EH (cell line): ENCODE measurements around the gene CHI3L2.

Experiments
- DNase-seq: peaks from one replicate; pipeline ENCODE4 v3.0.0-alpha.2; 2015; ENCODE audit warnings: low read depth

Gene CHI3L2

DNA sequence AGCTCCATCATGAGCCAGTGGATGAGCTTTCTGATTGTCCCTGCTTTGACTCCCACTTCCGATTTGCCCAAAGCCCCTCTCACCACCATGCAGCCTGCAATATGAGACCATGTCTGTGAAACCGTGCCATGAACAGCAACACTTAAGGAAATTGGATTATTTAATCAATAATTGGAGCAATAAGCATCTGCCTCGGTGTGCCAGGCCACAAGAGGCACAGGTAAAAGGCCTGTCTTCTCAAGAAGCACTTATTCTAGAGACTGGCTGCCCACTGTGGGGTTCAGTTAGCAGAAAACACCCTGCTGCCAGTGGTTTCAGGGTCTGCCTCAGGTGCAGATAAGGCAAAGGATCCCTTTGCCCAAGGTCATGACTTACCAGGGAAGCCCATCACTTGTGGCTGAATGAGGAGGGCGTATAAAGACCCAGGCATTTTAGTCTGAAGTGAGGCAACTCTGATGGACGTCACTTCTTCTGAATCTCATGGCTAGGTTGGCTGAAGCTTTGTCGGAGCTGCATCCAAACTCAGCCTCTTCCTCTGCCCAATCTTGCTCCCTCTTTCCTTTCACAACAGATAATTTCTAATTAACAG lies 7.1 kb upstream of the CHI3L2 start:
- no peak for DNase-seq

DNA sequence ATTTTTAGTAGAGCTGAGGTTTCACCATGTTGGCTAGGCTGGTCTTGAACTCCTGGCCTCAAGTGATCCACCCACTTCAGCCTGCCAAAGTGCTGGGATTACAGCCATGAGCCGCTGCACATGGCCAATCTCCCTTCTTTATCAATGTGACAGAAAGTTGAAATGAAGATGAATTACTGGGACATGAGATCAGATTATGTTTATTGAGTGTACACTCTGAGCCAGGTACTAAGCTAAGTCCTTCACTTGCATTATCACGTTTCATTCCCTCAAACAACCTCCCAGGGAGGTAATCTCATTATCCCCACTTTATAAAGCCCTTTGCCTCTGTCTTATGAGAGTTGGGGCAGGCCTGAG lies 6.3 kb upstream of the CHI3L2 start:
- no peak for DNase-seq

DNA sequence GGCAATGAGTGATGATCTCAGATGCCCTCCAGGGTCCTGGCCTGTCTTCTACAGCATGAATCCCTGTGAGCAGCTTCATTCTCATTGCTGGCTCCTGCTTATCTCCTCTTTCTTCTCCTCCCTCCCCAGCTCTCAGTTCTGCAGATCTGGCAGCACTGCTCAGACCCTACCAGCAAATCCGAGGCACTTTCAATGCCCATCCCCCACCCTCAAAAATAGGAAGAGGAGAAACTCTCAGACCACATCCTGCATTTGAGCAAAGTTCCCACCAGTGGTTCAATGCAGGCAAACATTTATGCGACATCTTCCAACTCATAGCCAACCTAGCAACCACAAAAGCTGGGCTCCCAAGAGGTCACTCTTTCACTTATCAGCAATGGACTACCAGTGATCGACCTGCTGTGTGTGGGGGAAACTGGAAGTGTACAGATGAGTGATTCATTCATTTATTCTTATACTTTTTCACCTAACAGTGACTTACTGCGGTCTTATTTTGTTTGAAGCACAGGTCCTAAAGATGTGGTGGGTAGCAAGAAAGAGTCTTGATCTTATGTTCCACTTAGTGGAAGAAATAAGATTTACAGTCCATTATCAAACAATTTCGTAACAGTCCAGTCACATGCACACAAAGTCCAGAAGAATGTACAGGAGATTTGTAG lies 5.8 kb upstream of the CHI3L2 start:
- peak; percentile 42 for DNase-seq

DNA sequence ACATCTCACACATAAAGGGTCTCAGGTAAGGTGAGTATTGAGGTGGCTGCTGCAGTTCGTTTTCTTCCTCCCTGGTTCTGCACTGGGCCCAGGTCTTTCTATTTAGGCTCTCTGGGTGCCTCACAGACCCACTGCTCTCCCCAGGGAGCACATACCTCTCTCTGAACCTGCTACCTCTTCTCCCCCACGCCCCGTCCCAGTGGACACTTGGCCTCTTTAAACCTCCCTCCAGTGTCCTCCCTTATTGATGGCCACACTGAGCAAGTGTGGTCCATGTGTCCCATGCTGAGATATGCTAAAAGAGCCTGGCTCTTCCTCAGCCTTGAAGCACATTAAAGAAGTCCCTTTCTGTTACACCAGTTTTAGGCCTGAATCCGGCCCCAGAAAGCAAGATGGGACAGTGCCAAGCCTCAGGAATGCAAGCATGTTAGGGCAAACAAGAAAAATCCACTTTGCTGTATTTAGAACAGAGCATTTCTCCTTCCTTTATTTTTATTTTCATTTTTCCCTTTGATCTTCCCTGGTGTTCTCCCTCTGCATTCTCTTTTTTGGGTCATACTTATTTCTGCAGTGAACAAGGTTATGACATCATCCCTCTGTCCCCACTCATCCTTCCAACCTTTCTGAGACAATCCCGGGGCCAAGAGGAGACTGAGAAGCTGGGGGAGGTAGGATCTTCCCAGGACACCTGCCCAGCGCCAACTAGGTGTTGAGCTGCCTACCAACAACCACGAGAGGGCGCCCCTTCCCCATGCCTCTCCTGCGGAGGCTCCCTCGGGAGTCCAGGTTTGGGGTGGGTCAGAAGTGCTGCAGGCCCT lies 5.0 kb upstream of the CHI3L2 start:
- peak; percentile 69 for DNase-seq

DNA sequence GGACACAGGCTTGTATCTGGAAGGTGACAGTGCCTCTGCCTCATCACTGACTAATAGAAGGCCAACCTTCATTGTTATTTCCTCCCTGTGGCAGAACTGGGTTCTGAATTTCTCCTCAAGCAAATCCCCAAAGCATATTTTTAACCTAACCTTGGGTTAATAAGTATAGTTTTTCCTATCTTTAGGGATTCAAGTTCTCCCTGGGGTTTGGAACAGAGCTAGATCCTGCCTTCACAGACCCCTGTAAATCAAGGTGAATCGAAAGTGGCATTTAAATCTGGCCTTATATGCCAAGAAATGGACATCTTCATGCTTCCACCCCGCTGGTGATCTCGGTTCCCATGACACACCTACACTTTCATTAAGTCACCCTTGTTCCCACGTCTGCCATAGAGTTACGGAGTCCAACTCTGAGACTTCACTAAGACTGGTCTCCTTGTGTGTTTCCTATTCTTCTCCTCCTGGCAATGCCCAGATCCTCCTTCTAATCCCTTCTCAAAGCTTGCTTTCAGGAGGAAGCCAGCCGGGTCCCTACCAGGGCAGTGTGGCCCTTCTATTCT lies 4.3 kb upstream of the CHI3L2 start:
- DNase-seq: no peak

DNA sequence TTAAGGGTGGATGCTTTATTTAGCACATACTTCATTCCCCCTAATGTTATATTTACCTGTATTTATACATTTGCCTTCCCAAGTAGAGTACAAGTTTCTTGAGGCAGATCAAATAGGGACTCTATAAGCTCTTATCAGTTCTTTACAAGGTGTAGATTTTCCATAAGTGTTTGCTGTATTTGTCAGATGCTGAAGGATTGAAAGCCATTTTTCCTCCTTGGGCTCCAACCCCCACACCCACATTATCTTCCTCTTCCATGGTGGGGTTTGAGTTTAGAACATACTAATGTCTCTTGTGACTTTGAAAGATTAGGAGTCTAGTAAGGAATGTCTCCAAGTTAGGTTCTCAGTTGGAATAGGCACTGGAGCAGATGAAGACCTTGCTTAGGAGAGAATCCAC lies 2.4 kb upstream of the CHI3L2 start:
- DNase-seq: no peak

DNA sequence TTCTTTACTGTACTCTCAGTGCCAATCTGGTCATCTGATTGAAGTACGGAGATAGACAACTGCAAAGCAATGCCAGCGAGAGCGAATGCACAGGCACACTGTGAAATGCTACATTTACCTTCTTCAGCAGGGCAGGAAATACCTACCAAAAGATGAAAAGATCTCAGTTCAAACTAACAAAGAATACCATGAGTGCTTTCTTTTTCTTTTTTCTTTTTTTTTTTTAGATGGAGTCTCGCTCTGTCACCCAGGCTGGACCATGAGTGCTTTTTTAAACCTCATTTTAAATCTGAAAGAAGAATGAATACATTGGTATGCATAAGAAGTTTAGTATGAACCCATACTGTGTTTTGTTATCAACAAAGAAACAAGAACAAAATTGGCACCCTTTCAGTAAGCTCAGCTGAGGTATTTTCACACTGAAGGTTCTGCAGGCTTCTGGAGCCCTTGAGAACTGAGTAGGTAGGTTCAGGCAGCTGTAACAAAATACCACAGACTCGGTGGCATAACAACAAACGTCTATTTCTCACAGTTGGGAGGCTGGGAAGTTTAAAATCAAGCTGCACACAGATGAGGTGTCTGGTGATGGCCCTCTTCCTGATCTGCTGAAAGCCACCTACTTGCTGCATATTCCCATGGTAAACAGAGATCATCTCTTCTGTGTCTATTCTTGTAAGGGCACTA lies 1.7 kb upstream of the CHI3L2 start:
- DNase-seq: no peak

DNA sequence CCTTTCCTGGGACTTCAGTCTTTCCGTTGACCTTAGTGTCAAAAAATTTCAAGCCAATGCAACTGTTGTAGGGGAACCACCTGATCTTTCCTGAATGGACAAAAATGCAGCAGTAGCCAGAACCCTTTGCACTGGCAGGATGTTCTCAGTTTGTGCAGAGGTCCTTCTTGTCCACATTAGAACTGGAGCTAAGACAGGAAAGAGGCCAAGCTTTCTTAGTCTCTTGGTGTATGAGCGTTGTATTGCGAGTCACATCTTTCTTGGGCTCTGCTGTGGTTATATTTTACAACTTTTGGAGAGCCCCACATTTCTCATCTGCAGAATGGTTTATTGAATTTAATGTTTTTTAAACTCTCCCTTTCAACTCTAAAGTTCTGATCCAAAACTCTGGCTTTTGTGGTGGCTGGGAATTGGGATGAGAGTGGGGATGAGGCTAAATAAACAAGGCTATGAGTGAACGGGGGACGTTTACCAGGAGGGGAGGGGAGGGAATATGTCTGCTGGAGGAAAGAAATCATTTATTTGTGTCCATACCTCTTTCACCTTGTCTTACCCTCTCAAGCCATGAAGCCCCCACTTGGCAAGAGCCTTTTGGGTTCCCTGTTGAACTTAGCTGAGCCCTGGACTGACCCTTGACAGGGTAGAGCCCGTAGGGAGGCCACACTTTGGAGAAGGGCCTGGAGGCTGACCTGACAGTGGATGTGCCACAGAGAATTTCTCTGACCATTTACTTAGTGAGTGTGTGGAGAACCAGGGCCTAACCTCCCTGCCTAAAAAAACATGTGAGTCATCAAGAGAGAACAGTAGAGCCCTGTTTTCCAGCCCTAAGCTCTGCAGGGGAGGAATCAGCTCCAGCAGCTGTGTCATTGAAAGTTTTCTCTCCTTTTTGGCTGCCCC lies 586 bp downstream of the CHI3L2 start:
- peak; percentile 92 for DNase-seq

DNA sequence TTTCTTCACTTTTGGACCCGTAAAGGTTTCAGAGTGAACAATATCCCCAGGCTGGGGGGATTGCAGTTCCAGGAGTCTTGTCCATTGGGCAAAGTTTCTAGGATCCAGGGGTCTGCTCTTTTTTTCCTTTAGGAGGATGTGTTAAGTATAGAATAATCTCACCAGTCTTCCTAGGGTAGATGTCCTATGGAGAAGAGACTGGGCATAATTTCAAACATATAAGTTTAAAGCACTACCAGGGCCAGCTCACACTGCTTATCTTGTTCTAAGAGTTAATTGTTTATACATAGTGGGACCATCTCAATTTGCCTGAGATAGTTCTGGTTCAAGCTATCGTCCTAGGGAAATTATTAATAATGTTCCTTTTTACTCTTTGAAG lies 1.2 kb downstream of the CHI3L2 start:
- no peak for DNase-seq

DNA sequence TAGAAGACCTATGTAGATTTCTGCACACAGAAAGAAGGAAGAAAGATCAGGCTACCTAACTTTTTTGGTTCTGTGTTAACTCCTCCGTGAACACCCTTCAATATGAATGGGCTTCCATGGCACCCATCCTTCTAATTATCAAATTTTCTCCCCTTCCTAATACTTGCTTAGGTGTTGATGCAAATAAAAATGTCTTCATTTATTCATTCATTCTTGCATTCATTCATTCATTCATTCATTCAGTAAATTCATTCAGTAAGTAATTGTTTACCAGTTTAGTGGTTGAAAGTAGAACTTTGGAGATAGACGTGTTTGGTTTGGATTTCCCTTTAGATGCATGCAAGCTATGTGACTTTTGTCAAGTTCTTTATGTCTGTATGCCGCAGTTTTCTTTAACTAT lies 4.6 kb downstream of the CHI3L2 start:
- DNase-seq: no peak

DNA sequence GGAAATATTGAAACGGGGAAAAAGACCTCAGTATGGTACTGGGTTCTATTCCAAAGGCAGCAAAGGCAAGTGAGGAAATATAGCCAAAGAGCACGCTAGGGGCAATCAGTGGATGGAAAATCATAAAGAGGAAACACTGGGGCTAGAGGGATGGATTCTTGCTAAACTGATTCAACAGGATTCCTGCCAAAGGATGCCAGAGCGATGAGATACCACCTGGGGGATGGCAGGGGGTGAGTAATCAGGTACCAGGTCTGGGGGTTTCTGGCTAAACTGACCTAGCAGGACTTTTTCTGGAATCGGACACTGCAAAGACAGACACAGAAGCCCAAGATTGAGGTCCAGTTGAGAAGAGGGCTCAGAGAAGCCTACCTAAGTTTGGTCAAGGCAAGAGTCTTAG lies 6.7 kb downstream of the CHI3L2 start:
- peak; percentile 29 for DNase-seq

DNA sequence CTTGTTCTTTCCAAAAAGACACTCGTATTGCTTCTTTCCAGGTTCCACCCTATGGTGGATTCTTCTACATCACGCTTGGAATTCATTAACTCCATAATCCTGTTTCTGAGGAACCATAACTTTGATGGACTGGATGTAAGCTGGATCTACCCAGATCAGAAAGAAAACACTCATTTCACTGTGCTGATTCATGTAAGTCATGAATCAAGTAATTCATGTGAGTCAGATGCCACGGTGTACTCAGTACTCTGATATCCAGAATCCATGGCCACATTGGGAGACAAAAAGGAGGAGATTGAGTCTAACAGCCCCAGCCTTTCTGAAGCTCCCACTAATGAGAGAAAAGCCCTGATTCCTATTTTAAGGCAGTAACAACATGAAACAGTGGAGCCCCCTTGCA lies 7.4 kb downstream of the CHI3L2 start:
- peak; percentile 61 for DNase-seq

DNA sequence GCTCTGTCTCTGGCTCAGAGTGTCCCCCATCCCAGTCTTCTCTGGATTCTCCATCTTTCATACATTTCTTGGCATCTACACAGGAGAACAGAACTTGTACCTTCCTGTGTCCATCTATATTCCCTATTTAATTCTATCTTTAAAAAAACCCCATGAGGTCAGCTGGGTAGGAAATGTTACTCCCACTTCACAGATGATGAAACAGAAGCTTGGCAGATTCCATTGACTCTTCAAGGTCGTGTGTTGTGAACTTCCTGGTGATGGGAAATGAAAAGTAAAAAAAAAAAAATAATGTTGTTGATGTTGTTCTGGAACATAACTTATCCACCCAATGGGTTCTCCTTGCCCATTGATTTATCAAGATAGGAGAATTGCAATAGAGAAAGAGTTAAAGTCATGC lies 8.9 kb downstream of the CHI3L2 start:
- no peak for DNase-seq

DNA sequence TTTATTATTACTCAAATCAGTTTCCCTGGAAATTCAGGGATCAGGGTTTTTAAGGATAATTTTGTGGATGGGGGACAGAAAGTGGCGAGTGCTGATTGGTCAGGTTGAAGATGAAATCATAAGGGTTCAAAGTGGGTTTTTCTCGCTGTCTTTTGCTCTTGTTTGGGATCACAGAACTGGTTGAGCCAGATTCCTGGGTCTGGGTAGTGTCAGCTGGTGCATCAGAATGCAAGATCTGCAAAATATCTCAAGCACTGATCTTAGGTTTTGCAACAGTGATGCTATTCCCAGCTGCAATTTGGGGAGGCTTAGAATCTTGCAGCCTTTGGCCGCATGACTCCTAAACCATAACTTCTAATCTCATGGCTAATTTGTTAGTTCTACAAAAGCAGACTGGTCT lies 9.3 kb downstream of the CHI3L2 start:
- no peak for DNase-seq

DNA sequence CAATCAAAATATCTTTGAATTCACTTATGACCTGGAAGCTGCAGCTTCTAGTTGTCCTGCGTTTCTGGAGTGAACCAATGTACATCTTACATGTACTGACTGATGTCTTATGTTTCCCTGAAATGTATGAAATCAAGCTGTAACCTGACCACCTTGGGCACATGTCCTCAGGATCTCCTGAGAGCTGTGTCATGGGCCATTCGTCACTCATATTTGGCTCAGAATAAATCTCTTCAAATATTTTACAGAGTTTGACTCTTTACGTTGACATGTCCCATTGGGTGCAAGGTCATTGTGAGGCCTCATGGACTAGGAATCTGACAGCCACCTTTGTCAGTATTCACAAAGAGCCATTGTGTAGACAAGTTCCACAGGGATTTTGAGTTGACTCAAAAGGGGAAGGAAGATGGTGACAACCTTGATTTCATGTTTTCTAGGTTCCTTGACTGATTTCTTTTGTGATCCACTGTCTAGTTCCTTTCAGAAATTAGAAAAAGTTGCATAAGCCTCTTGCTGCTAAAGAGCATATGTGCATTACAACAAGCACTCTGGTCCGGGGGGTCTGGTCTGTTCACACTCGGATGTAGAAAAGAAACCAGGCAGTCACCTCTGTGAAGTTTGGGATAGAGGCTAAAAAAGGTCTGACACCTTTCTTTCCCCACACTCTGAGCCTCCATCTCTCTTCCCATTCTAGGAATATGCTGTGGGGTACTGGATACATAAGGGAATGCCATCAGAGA lies 10.7 kb downstream of the CHI3L2 start:
- no peak for DNase-seq

DNA sequence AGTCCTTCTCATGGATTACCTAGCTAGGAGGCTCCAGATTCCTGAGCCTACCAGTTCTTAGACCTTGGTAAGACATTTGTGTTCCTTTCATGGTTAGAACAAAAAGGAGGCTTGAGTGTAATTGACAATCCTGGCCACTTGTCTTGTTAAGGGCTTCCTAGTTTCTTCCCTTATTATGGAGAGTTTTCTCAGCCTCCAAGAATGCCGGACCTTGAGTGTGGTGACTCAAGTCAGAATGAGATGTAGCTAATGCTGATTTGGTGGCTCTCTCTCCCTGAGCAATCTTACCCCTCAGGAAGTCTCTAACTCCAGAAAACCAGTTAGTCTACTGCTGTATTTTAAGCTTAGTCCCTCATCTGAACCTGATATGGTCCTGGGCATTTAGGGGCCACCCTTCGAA lies 14.3 kb downstream of the CHI3L2 start:
- peak; percentile 14 for DNase-seq

DNA sequence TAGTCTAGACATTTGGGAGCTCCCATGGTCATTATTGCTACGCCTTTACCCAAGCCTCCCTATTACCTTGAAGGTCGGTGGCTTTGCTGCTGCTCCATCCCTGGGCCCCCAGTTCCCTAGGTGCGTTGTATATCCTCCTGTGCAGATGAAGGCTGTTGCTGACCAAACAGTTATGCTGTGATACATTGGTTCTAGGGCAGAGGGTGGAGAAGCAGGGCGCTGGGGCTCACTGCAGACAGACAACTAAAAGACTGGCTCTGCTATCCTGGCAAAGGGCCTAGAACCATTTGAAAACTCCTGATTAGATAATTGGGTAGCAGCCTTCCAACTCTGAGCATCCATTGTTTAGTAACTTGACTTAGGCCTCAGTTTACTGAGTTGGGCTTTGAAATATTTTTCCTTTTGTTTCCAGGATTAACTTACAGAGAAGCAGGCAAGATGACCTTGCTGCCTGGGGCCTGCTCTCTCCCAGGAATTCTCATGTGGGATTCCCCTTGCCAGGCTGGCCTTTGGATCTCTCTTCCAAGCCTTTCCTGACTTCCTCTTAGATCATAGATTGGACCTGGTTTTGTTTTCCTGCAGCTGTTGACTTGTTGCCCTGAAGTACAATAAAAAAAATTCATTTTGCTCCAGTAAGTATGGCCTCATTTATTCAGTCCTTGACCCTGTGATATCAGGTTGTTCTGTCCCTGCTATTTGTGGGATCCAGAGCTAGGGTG lies 15.5 kb downstream of the CHI3L2 start:
- DNase-seq: no peak

DNA sequence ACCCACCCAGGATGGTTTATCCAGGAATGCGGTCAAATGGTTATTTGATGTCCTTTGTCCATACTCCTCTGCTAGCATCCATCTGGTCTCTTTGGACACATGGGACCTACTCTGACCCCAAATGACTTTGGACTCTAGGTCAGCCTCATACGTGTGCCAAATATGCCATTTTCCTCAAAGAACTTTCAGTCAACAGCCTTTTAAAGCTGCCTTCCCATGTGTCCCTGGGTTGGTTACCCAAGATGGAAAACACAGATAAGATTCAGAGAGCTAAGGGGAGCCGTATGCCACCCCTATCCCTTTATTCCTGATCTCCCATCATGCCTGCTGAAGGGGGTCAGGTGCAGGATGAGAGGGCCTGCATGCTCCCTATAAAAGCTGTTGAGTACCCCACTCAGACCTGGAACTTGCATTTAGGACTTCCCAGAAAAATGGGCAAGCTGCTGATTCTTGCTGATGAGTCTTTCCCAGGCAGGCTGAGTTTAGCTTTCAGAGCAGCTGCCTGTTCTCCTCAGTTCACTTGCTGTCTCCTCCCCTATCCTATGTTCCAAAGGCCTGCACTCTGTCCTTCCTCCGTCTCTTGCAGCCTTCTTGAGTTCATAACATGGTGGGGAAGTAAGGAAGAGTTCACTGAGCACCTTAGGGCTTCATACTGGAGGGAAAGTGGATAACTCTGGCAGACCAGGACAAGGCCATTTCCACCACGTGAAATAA lies 19.8 kb downstream of the CHI3L2 start:
- no peak for DNase-seq

DNA sequence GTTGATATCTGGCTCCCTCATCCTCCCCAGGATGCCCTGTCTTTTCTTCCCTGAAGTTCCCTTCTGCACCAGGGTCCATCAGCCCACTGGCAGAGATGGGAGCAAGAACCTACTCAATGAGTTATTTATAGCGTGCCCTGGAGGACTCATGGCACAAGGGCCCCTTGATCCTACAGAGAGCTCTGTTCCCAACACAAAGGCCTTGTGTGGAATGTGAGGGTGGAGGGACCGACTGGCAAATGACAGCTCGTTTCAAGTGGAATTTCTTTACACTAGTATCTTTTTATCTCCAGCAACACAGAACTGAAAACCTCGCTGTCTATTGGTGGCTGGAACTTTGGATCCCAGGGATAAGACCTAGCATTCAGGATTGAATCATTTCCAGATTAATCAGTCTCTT lies 22.4 kb downstream of the CHI3L2 start:
- DNase-seq: no peak

DNA sequence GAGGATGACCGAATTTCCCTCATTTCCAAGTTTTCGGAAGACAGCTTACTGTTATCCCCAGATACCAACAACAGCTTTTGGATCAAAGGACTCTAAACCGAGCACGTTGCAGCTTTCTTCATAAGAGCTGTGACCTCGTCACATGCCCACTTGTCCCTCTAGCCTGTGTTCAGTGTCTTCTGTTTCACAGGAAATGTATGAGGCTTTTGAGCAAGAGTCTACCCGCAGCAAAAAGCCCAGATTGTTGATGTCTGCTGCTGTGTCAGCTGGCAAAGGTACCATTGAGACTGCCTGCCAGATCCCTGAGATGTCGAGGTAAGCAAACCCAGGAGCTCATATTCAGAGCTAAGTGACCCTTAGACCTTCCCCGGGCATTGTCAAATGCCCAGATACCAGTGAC lies 24.1 kb downstream of the CHI3L2 start:
- DNase-seq: no peak
